ENCODE measurements around the gene SH3BP2.

Gene SH3BP2

DNA sequence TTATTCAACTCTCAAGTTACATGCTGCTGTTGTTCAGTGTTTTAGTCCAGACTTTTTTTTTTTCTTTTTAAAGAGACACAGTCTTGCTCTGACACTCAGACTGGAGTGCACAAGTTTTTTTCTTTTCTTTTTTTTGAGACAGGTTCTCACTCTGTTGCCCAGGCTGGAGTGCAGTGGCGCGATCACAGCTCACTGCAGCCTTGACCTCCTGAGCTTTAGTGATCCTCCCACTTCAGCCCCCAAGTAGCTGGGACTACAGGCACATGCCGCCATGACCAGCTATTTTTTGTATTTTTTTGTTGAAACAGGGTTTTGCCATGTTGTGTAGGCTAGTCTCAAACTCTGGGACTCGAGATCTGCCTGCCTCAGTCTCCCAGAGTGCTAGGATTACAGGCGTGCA lies 62.7 kb downstream of the SH3BP2 start:
- no peaks in the 10 kb centered on the region for H3K27me3 ChIP-seq (ENCODE audit: insufficient read depth, low read length, poor library complexity, severe bottlenecking)
- H3K4me2 ChIP-seq (ENCODE audit: low read depth, low read length, poor library complexity, severe bottlenecking) = no peak overlapping the region
- H3K4me1 ChIP-seq (ENCODE audit: insufficient read depth, low read length, poor library complexity, severe bottlenecking) = peaks cover 47% of the 10 kb centered on the region
- H3K9me2 ChIP-seq (replicated peaks; ENCODE audit: low read depth, low read length) = no peaks in the 10 kb centered on the region
- peaks cover 86% of the 10 kb centered on the region for H3K79me2 ChIP-seq (ENCODE audit: insufficient read depth, low read length)
- H2AFZ ChIP-seq (ENCODE audit: low read length) = no peak overlapping the region
- no peak overlapping the region for H3K4me3 ChIP-seq (ENCODE audit: low read length, poor library complexity, severe bottlenecking)
- TF ChIP-seq, protein P1, sequence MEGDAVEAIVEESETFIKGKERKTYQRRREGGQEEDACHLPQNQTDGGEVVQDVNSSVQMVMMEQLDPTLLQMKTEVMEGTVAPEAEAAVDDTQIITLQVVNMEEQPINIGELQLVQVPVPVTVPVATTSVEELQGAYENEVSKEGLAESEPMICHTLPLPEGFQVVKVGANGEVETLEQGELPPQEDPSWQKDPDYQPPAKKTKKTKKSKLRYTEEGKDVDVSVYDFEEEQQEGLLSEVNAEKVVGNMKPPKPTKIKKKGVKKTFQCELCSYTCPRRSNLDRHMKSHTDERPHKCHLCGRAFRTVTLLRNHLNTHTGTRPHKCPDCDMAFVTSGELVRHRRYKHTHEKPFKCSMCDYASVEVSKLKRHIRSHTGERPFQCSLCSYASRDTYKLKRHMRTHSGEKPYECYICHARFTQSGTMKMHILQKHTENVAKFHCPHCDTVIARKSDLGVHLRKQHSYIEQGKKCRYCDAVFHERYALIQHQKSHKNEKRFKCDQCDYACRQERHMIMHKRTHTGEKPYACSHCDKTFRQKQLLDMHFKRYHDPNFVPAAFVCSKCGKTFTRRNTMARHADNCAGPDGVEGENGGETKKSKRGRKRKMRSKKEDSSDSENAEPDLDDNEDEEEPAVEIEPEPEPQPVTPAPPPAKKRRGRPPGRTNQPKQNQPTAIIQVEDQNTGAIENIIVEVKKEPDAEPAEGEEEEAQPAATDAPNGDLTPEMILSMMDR (conservative IDR thresholded peaks at IDR 0.05; ENCODE audit: low read length) = no peak
- no peak for TF ChIP-seq EZH2phosphoT487 (IDR thresholded peaks at IDR 0.05; ENCODE audit: borderline replicate concordance)
- H3K9me3 ChIP-seq (ENCODE audit: insufficient read depth, low read depth, low read length) = no peaks in the 10 kb centered on the region
- no peak overlapping the region for H3K9ac ChIP-seq (ENCODE audit: low read depth, low read length, poor library complexity, severe bottlenecking)
- H4K20me1 ChIP-seq (ENCODE audit: insufficient read depth, low read length, poor library complexity, severe bottlenecking) = peaks cover 34% of the 10 kb centered on the region
- peaks cover 16% of the 10 kb centered on the region; the same call in 1 of the 2 replicates for H3K36me3 ChIP-seq (ENCODE audit: insufficient read depth, low read length)
- H3F3A ChIP-seq (ENCODE audit: low read depth) = no peaks in the 10 kb centered on the region; the same call in 1 of the 2 replicates

DNA sequence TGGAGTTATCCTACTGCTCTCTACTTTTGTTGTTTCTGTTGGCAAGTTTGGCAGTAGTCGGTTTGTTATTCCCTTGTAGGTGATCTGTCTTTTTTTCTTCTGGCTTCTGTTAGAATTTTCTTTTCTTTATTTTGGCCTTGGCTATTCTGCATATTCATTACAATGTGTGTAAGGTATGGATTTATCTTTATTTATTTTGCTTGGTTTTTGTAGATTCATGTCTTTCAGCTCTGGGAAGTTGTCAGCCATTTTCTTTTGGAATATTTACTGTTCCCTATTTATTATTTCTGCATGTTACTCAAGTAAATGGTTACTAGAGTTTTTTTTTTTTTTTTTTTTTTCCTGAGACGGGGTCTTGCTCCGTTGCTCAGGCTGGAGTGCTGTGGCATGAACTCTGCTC lies 63.4 kb downstream of the SH3BP2 start:
- no peak for TF ChIP-seq EZH2phosphoT487 (IDR thresholded peaks at IDR 0.05; ENCODE audit: borderline replicate concordance)
- TF ChIP-seq, protein P1 (conservative IDR thresholded peaks at IDR 0.05; ENCODE audit: low read length) = no peak
- no peaks in the 10 kb centered on the region; the same call in 1 of the 2 replicates for H3F3A ChIP-seq (ENCODE audit: low read depth)

DNA sequence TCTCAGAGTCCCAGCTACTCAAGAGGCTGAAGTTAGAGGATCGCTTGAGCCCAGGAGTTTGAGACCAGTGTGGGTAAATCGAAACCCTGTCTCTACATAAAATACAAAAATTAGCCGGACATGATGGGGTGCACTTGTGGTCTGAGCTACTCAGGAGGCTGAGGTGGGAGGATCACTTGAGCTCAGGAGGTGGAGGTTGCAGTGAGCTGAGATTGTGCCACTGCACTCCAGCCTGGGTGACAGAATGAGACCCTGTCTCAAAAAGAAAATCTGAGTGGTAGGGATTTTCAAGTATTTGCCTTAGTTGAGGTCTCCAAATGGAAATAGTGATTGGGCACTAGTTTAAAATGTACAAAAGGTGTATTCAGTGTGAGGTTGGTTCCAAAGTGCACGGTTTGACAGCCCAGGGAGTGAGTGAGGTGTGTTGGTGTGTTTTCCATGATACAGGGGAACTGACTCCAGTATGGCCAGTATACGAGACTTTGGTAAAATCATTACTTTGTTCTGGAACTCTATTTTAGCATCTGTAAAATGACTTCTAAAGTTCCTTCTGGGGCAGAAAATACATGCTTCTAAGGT lies 64.6 kb downstream of the SH3BP2 start:
- H3K79me2 ChIP-seq (ENCODE audit: insufficient read depth, low read length) = peaks cover 96% of the 10 kb centered on the region

More for the DNA sequence above, 63.4 kb downstream of the SH3BP2 start:
- H3K79me2 ChIP-seq (ENCODE audit: insufficient read depth, low read length) = peaks cover 86% of the 10 kb centered on the region
- H2AFZ ChIP-seq (ENCODE audit: low read length) = no peak overlapping the region
- peaks cover 16% of the 10 kb centered on the region; the same call in 1 of the 2 replicates for H3K36me3 ChIP-seq (ENCODE audit: insufficient read depth, low read length)
- no peaks in the 10 kb centered on the region for H3K9me2 ChIP-seq (replicated peaks; ENCODE audit: low read depth, low read length)
- H3K4me3 ChIP-seq (ENCODE audit: low read length, poor library complexity, severe bottlenecking) = no peak overlapping the region
- H3K27me3 ChIP-seq (ENCODE audit: insufficient read depth, low read length, poor library complexity, severe bottlenecking) = no peaks in the 10 kb centered on the region
- H4K20me1 ChIP-seq (ENCODE audit: insufficient read depth, low read length, poor library complexity, severe bottlenecking) = peaks cover 32% of the 10 kb centered on the region
- no peak overlapping the region for H3K9ac ChIP-seq (ENCODE audit: low read depth, low read length, poor library complexity, severe bottlenecking)
- no peak overlapping the region for H3K4me2 ChIP-seq (ENCODE audit: low read depth, low read length, poor library complexity, severe bottlenecking)
- H3K4me1 ChIP-seq (ENCODE audit: insufficient read depth, low read length, poor library complexity, severe bottlenecking) = peaks cover 44% of the 10 kb centered on the region
- H3K9me3 ChIP-seq (ENCODE audit: insufficient read depth, low read depth, low read length) = no peaks in the 10 kb centered on the region

More for the DNA sequence above, 64.6 kb downstream of the SH3BP2 start:
- no peak overlapping the region for H2AFZ ChIP-seq (ENCODE audit: low read length)
- H3K4me3 ChIP-seq (ENCODE audit: low read length, poor library complexity, severe bottlenecking) = no peak overlapping the region
- no peaks in the 10 kb centered on the region for H3K9me2 ChIP-seq (replicated peaks; ENCODE audit: low read depth, low read length)
- H3K9ac ChIP-seq (ENCODE audit: low read depth, low read length, poor library complexity, severe bottlenecking) = no peak overlapping the region
- H3K4me2 ChIP-seq (ENCODE audit: low read depth, low read length, poor library complexity, severe bottlenecking) = no peak overlapping the region
- TF ChIP-seq EZH2phosphoT487 (IDR thresholded peaks at IDR 0.05; ENCODE audit: borderline replicate concordance) = no peak
- TF ChIP-seq, protein P1 (conservative IDR thresholded peaks at IDR 0.05; ENCODE audit: low read length) = no peak
- H3F3A ChIP-seq (ENCODE audit: low read depth) = no peaks in the 10 kb centered on the region
- H4K20me1 ChIP-seq (ENCODE audit: insufficient read depth, low read length, poor library complexity, severe bottlenecking) = peaks cover 35% of the 10 kb centered on the region
- H3K36me3 ChIP-seq (ENCODE audit: insufficient read depth, low read length) = peaks cover 16% of the 10 kb centered on the region; the same call in 1 of the 2 replicates
- H3K4me1 ChIP-seq (ENCODE audit: insufficient read depth, low read length, poor library complexity, severe bottlenecking) = peaks cover 39% of the 10 kb centered on the region
- H3K9me3 ChIP-seq (ENCODE audit: insufficient read depth, low read depth, low read length) = no peaks in the 10 kb centered on the region
- H3K27me3 ChIP-seq (ENCODE audit: insufficient read depth, low read length, poor library complexity, severe bottlenecking) = no peaks in the 10 kb centered on the region
